HepG2 (cell line): Measurements from ENCODE around the gene INO80. TPM values are rescaled to one million over a fixed set of nuclear protein-coding genes. Genes with fewer than 3 reads are reported as not detected.

Experiments used
- CCDC6 ChIP-seq: sonication (generic); formaldehyde crosslinking; IDR thresholded peaks from 2 replicates; pipeline ENCODE4 v1.8.1; 2022; ENCODE audit warnings: mild to moderate bottlenecking, missing genetic modification reagents, moderate library complexity
- CSRNP2 ChIP-seq: sonication (generic); formaldehyde crosslinking; conservative IDR thresholded peaks from 2 replicates; pipeline ENCODE4 v1.8.0; 2022; ENCODE audit warnings: low read depth, missing genetic modification reagents
- FOXA1 ChIP-seq, 2 experiments: fragments of 450-650 bp in 1 of 2; sonication (generic) in 1 of 2; formaldehyde crosslinking in 1 of 2; IDR thresholded peaks; 2 replicates each; pipeline versions ENCODE4 v1.4.0 to v1.6.1; 2016 to 2020; ENCODE audit warnings: missing genetic modification reagents in 1 of 2
- GFI1 ChIP-seq: sonication (generic); formaldehyde crosslinking; IDR thresholded peaks from 2 replicates; pipeline ENCODE4 v1.5.0; 2020; ENCODE audit warnings: missing genetic modification reagents, mild to moderate bottlenecking, borderline replicate concordance
- MXD3 ChIP-seq: IDR thresholded peaks from 2 replicates; pipeline ENCODE4 v1.6.1; 2016; ENCODE audit warnings: mild to moderate bottlenecking, missing biosample characterization, missing genetic modification reagents
- POLR2A ChIP-seq, 2 experiments: IDR thresholded peaks; 2 replicates each; pipeline ENCODE4 v1.6.1; 2011; ENCODE audit warnings: low read depth in 2 of 2, low read length in 2 of 2, mild to moderate bottlenecking in 1 of 2, moderate library complexity in 1 of 2; ENCODE audit not compliant: insufficient read depth in 1 of 2
- SAP130 ChIP-seq: IDR thresholded peaks from 2 replicates; pipeline ENCODE4 v1.6.1; 2016; ENCODE audit warnings: low read depth
- ZBED4 ChIP-seq: sonication (generic); formaldehyde crosslinking; IDR thresholded peaks from 2 replicates; pipeline ENCODE4 v1.4.0; 2020; ENCODE audit warnings: missing genetic modification reagents, borderline replicate concordance
- ZFP36L1 ChIP-seq: sonication (generic); formaldehyde crosslinking; IDR thresholded peaks from 2 replicates; pipeline ENCODE4 v1.8.0; 2022; ENCODE audit warnings: mild to moderate bottlenecking, missing genetic modification reagents, moderate library complexity
- ZGPAT ChIP-seq: IDR thresholded peaks from 2 replicates; pipeline ENCODE4 v1.6.1; 2016; ENCODE audit warnings: mild to moderate bottlenecking
- ZNF609 ChIP-seq: sonication (generic); formaldehyde crosslinking; IDR thresholded peaks from 2 replicates; pipeline ENCODE4 v1.4.0; 2020; ENCODE audit warnings: mild to moderate bottlenecking, missing genetic modification reagents, borderline replicate concordance
- polyA plus RNA-seq, 8 experiments: library from polyadenylated mRNA; depleted of rRNA in 3 of 8; stranded (reverse) in 7 of 8; unstranded in 1 of 8; fragments of >200 nt; fragmentation: Illumina TruSeq in 4 of 8; extraction: Trizol in 4 of 8; gene quantifications; 2 replicates each; pipeline versions ENCODE4 v1.2.1 to v1.2.3, GENCODE V29; 2011 to 2016; ENCODE audit warnings: low read depth in 4 of 8, missing spikeins in 1 of 8, mixed read lengths in 1 of 8; ENCODE audit not compliant: insufficient read depth in 1 of 8
- total RNA-seq, 5 experiments: library from RNA; depleted of rRNA; stranded (reverse); fragments of >200 nt; fragmentation: Illumina TruSeq; extraction: Trizol; gene quantifications; 2 replicates each; pipeline ENCODE4 v1.2.3, GENCODE V29; 2016; ENCODE audit warnings: low read depth in 1 of 5

Gene INO80
- total and polyA plus RNA-seq, 2 of the 13 experiments (the other 11 are each of a cell fraction or from before 2014, with no cell fraction given), result 3.6 to 14.8 TPM

- TF ChIP-seq ZNF609 (CRISPR knock-in tag) (0 out of 2 replicates have a peak, but pooled peaks have one; percentile 26), CCDC6 (no peak), ZFP36L1 (0 out of 2 replicates have a peak, but pooled peaks have one; percentile 62), MXD3 (CRISPR knock-in tag) (0 out of 2 replicates have a peak, but pooled peaks have one; percentile 3), SAP130 (CRISPR knock-in tag) (peak; percentile 51), ZBED4 (CRISPR knock-in tag) (peak; percentile 39; the same call in 1 of the 2 replicates), ZGPAT (CRISPR knock-in tag) (0 out of 2 replicates have a peak, but pooled peaks have one; percentile 11), GFI1 (peak; percentile 69; the same call in 1 of the 2 replicates), FOXA1 (IDR thresholded peaks at IDR 0.05) (no peak), FOXA1 (CRISPR knock-in tag; IDR thresholded peaks at IDR 0.05) (peak; percentile 43; the same call in 1 of the 2 replicates), POLR2A (IDR thresholded peaks at IDR 0.05; ENCODE audit: insufficient read depth in 1 of 2, low read depth in 2 of 2, low read length in 2 of 2) (peak in 1 of 2 experiments; percentile 40; a peak in 2 of 4 replicates), CSRNP2 (CRISPR knock-in tag) (no peak)
Observed at GRCh38 chr15:40941528-40942336, 174.3 kb downstream of the INO80 start (continued).
